Measurements from ENCODE around the gene MCF2. TPM values are rescaled to one million over a fixed set of nuclear protein-coding genes. Genes with fewer than 3 reads are reported as not detected.

The MCF2 gene
- total and polyA plus RNA-seq, 11 donors: 0.03 to 1.1 (median 0.29) TPM; not detected in 1

- no peaks in the 10 kb centered on the region for H3K27me3 ChIP-seq
- peaks cover 0 to 24% (median 0%) of the 10 kb centered on the region in 9 donors for H3K36me3 ChIP-seq
- H3K27ac ChIP-seq: no peak overlapping the region
- peaks cover 0 to 3% (median 0%) of the 10 kb centered on the region in 12 donors for H3K4me1 ChIP-seq
- ATAC-seq (no peak), DNase-seq (no peak)
- H3K4me3 ChIP-seq: no peak overlapping the region
- intact Hi-C loops (cut with DNase I): no loop called here
- TF ChIP-seq CTCF (IDR thresholded peaks at IDR 0.05) (no peak), POLR2A (IDR thresholded peaks at IDR 0.05) (no peak)
- H3K9me3 ChIP-seq: no peaks in the 10 kb centered on the region
Observed at GRCh38 chrX:139738581-139738980, 30.6 kb upstream of the MCF2 start.

GRCh38 chrX:139736151-139736550 lies 28.2 kb upstream of the MCF2 start:
- H3K9me3 ChIP-seq: no peaks in the 10 kb centered on the region
- no peak overlapping the region for H3K27ac ChIP-seq
- no peaks in the 10 kb centered on the region for H3K27me3 ChIP-seq
- H3K4me1 ChIP-seq: peaks cover 0 to 3% (median 0%) of the 10 kb centered on the region in 12 donors
- TF ChIP-seq CTCF (IDR thresholded peaks at IDR 0.05): no peak
- no peak for TF ChIP-seq POLR2A (IDR thresholded peaks at IDR 0.05)
- ATAC-seq (no peak), DNase-seq (no peak)
- no peak overlapping the region for H3K4me3 ChIP-seq
- H3K36me3 ChIP-seq: peaks cover 0 to 24% (median 0%) of the 10 kb centered on the region in 9 donors
- intact Hi-C loops (cut with DNase I): no loop called here
- 48 to 89% (median 75%) methylated on average over 1 of the region's 1 CpG for WGBS, 4 donors

GRCh38 chrX:139734996-139735395 lies 27.0 kb upstream of the MCF2 start:
- intact Hi-C loops (cut with DNase I): no loop called here
- 76 to 100% (median 100%) methylated on average over 1 of the region's 1 CpG for WGBS, 4 donors
- no peaks in the 10 kb centered on the region for H3K9me3 ChIP-seq
- no peaks in the 10 kb centered on the region for H3K27me3 ChIP-seq
- ATAC-seq (no peak), DNase-seq (no peak)
- H3K4me3 ChIP-seq: no peak overlapping the region
- H3K36me3 ChIP-seq: peaks cover 0 to 24% (median 0%) of the 10 kb centered on the region in 9 donors
- no peak for TF ChIP-seq CTCF (IDR thresholded peaks at IDR 0.05)
- TF ChIP-seq POLR2A (IDR thresholded peaks at IDR 0.05): no peak
- peaks cover 0 to 3% (median 0%) of the 10 kb centered on the region in 12 donors for H3K4me1 ChIP-seq
- H3K27ac ChIP-seq: no peak overlapping the region

- Histone ChIP-seq H3K27me3 (no peaks in the 10 kb centered on the region), H3K4me1 (no peaks in the 10 kb centered on the region), H3K9me3 (no peaks in the 10 kb centered on the region), H3K4me3 (no peak overlapping the region), H3K27ac (no peak overlapping the region), H3K36me3 (peaks cover 0 to 4% (median 0%) of the 10 kb centered on the region in 9 donors)
- intact Hi-C loops (cut with DNase I): no loop called here
- ATAC-seq: no peak
- no peak for DNase-seq
- TF ChIP-seq CTCF (IDR thresholded peaks at IDR 0.05): no peak
- TF ChIP-seq POLR2A (IDR thresholded peaks at IDR 0.05): no peak
- 91 to 97% (median 94%) methylated on average over 1 of the region's 1 CpG for WGBS, 4 donors
Observed at GRCh38 chrX:139725720-139726119, 17.8 kb upstream of the MCF2 start.
